Prostate gland (tissue), 2 donors: ENCODE data around the gene ADM2.

Experiments used
- CTCF ChIP-seq, 4 experiments: fragments of 200-600 bp in 2 of 4; fragments of 450-650 bp in 2 of 4; sonication (generic) in 2 of 4; IDR thresholded peaks; 1 replicate in 3 of 4; 2 replicates in 1 of 4; pipeline ENCODE4 v1.5.1; 2016 to 2019; ENCODE audit warnings: antibody characterized with exemption in 4 of 4, mild to moderate bottlenecking in 2 of 4, moderate library complexity in 2 of 4
- POLR2A ChIP-seq: fragments of 450-650 bp; IDR thresholded peaks from one replicate; pipeline ENCODE4 v1.6.1; 2016; ENCODE audit warnings: antibody characterized with exemption, mild to moderate bottlenecking
- POLR2AphosphoS5 ChIP-seq: sonication (generic); formaldehyde crosslinking; IDR thresholded peaks from one replicate; pipeline ENCODE4 v1.6.1; 2017; ENCODE audit warnings: antibody characterized with exemption

DNA sequence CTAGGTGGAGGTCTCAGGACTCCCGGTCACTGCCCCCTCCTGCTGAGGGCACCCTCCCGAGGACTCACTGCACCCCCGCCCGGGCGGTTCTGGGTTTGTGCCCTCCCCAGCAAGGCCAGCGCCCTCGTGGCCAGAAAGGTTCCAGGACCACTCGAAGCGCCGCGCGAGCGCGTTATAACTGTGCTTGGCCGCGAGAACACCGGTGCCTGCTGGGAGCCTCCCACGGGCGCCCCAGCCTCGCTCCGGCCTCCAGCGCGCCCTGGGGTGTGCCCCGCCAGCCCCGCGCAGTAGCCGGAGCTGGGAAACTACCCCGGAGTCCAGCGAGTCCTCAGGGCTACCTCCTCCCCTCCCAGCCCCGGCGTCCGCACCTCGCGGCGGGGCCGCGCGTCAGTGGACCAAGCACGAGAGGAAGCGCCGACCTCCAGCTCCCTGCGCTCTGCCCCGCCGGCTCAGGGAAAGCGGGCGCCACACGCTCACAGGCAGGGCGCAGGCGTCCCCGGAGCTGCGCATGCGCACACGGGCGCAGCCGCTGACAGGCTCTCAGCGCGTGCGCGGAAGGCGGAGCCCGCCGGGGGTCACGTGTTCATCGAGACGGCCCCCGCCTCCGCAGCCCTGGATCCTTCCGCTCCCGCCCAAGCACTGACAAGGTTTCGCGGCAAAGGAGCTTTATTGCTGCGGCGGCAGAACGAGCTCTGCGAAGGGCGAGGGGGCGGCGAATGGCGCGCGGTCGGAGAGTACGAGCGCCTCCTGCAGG lies 43.9 kb downstream of the ADM2 start, which contains the start of gene SCO2:
- TF ChIP-seq CTCF (IDR thresholded peaks at IDR 0.05) (peak in 2 of 4 experiments; percentile 48 to 78), POLR2A (peak; percentile 78), POLR2AphosphoS5 (peak; percentile 96)
